HepG2 (cell line): ENCODE results near the gene ABHD2. TPM values are rescaled to one million over a fixed set of nuclear protein-coding genes. Genes with fewer than 3 reads are reported as not detected.

ENCODE experiments used
- ATAC-seq: fragments of 200-7000 bp; cut with Tn5 transposase; 3 replicates; pipeline ENCODE4 v1.9.1; 2020; ENCODE audit warnings: mild to moderate bottlenecking, moderate library complexity
- BruUV-seq: library from RNA; stranded (reverse); fragments of 400-500 nt; replicated peaks from 2 replicates; lab custom pipeline; 2021; lab: Mats Ljungman, UMichigan
- CTCF ChIA-PET: fragments of 300-600 bp; formaldehyde crosslinking; extraction: SDS; loops from one replicate; lab custom pipeline; 2021; ENCODE audit warnings: low total read pairs, inconsistent platforms, low intra/inter-chr PET ratio; lab: Yijun Ruan, JAX
- POLR2A ChIA-PET: fragments of 350-600 bp; sonication (Branson Sonifier 250); formaldehyde crosslinking; loops from one replicate; lab custom pipeline; 2020; ENCODE audit warnings: antibody characterized with exemption, inconsistent platforms; lab: Yijun Ruan, JAX
- DNase-seq: peaks from one replicate; pipeline ENCODE4 v3.0.0-alpha.2; 2015; ENCODE audit warnings: low spot score
- FAIRE-seq: peaks from 3 replicates; lab custom pipeline; 2011; peaks lifted over from hg19 to GRCh38; lab: Jason Lieb, UNC
- H2AFZ ChIP-seq: one replicate; pipeline ENCODE4 v1.6.1; 2011; ENCODE audit warnings: low read length, inconsistent platforms
- H3K27ac ChIP-seq: fragments of 300-600 bp; 3 replicates; pipeline ENCODE4 v1.8.0; 2011; ENCODE audit warnings: mixed run types, mild to moderate bottlenecking, mixed read lengths, low read length, inconsistent platforms; ENCODE audit not compliant: insufficient read depth; ENCODE audit errors: extremely low read length
- H3K27me3 ChIP-seq, 2 experiments: fragments of 200-600 bp in 1 of 2; 2 replicates in 1 of 2; 3 replicates in 1 of 2; pipeline versions ENCODE4 v1.6.0 to v1.8.0; 2011; ENCODE audit warnings: low read length in 2 of 2, mild to moderate bottlenecking in 2 of 2, moderate library complexity in 2 of 2, inconsistent platforms in 1 of 2; ENCODE audit not compliant: insufficient read depth in 2 of 2, control insufficient read depth in 1 of 2
- H3K36me3 ChIP-seq, 2 experiments: fragments of 200-600 bp in 1 of 2; replicated peaks in 1 of 2; 2 replicates in 1 of 2; 3 replicates in 1 of 2; pipeline versions ENCODE4 v1.5.1 to v1.8.0; 2011; ENCODE audit warnings: low read length in 2 of 2, inconsistent platforms in 1 of 2; ENCODE audit not compliant: insufficient read depth in 2 of 2, control insufficient read depth in 1 of 2
- H3K4me1 ChIP-seq: 2 replicates; pipeline ENCODE4 v1.5.1; 2012; ENCODE audit warnings: low read length, inconsistent platforms; ENCODE audit not compliant: insufficient read depth
- H3K4me2 ChIP-seq: 2 replicates; pipeline ENCODE4 v1.6.0; 2011; ENCODE audit warnings: low read depth, low read length, inconsistent platforms
- H3K4me3 ChIP-seq, 3 experiments: fragments of 200-600 bp in 1 of 3; sonication (generic), shearing (Covaris generic) in 1 of 3; replicated peaks in 1 of 3; 2 replicates each; pipeline ENCODE4 v1.5.1; 2011 to 2016; ENCODE audit warnings: low read length in 3 of 3, inconsistent platforms in 2 of 3, low read depth in 2 of 3, mild to moderate bottlenecking in 2 of 3, control low read depth in 1 of 3, mixed read lengths in 1 of 3; ENCODE audit not compliant: insufficient read depth in 1 of 3
- H3K79me2 ChIP-seq: one replicate; pipeline ENCODE4 v1.6.1; 2011; ENCODE audit warnings: low read length, inconsistent platforms; ENCODE audit not compliant: insufficient read depth
- H3K9ac ChIP-seq: 2 replicates; pipeline ENCODE4 v1.6.0; 2011; ENCODE audit warnings: mild to moderate bottlenecking, low read depth, low read length, inconsistent platforms; ENCODE audit not compliant: insufficient read depth
- H3K9me3 ChIP-seq: 2 replicates; pipeline ENCODE4 v1.5.1; 2012; ENCODE audit warnings: mild to moderate bottlenecking, low read length
- H4K20me1 ChIP-seq: 2 replicates; pipeline ENCODE4 v1.6.0; 2011; ENCODE audit warnings: inconsistent platforms, mild to moderate bottlenecking, low read length, moderate library complexity; ENCODE audit not compliant: insufficient read depth
- ATF7 ChIP-seq, 2 experiments: fragments of 450-650 bp in 1 of 2; sonication (generic) in 1 of 2; formaldehyde crosslinking in 1 of 2; IDR thresholded peaks; 2 replicates each; pipeline versions ENCODE4 v1.4.0 to v1.6.1; 2016 to 2020; ENCODE audit warnings: antibody characterized with exemption in 1 of 2, mild to moderate bottlenecking in 1 of 2, missing genetic modification reagents in 1 of 2
- ETS1 ChIP-seq: sonication (generic); formaldehyde crosslinking; IDR thresholded peaks from 2 replicates; pipeline ENCODE4 v1.4.0; 2020; ENCODE audit warnings: missing genetic modification reagents
- GRHL1 ChIP-seq: sonication (generic); formaldehyde crosslinking; conservative IDR thresholded peaks from 2 replicates; pipeline ENCODE4 v1.8.0; 2022; ENCODE audit warnings: missing genetic modification reagents
- RFX1 ChIP-seq: fragments of 450-650 bp; IDR thresholded peaks from 2 replicates; pipeline ENCODE4 v1.6.1; 2017
- RFX3 ChIP-seq: IDR thresholded peaks from 2 replicates; pipeline ENCODE4 v1.6.1; 2016; ENCODE audit warnings: missing biosample characterization, missing genetic modification reagents
- RFXANK ChIP-seq: IDR thresholded peaks from 2 replicates; pipeline ENCODE4 v1.6.1; 2016
- SNAPC5 ChIP-seq: sonication (generic); formaldehyde crosslinking; IDR thresholded peaks from 2 replicates; pipeline ENCODE4 v1.8.1; 2023; ENCODE audit warnings: mild to moderate bottlenecking, missing genetic modification reagents, borderline replicate concordance
- TEAD3 ChIP-seq: optimal IDR thresholded peaks from 2 replicates; pipeline ENCODE3; 2016; ENCODE audit warnings: borderline replicate concordance
- U2AF2 ChIP-seq: fragments of 200-400 bp; formaldehyde crosslinking; IDR thresholded peaks from 2 replicates; pipeline ENCODE4 v1.6.1; 2017; ENCODE audit warnings: low read depth, mild to moderate bottlenecking, low read length
- XRCC5 ChIP-seq: fragments of 200-400 bp; formaldehyde crosslinking; optimal IDR thresholded peaks from 2 replicates; pipeline ENCODE3; 2017; ENCODE audit warnings: mild to moderate bottlenecking, low read length
- ZNF225 ChIP-seq: sonication (generic); formaldehyde crosslinking; IDR thresholded peaks from 2 replicates; pipeline ENCODE4 v1.4.0; 2020; ENCODE audit warnings: mild to moderate bottlenecking, missing genetic modification reagents
- ZNF672 ChIP-seq: sonication (generic); formaldehyde crosslinking; IDR thresholded peaks from 2 replicates; pipeline ENCODE4 v1.8.1; 2022; ENCODE audit warnings: missing genetic modification reagents
- WGBS: methylation state at CpG from one replicate; pipeline ENCODE4 v1.1.6; 2017; ENCODE audit warnings: low lambda C conversion rate; 5-methylcytosine and 5-hydroxymethylcytosine counted together
- in situ Hi-C: cut with HindIII; loops from 2 replicates; pipeline ENCODE4 v1.10.0; 2017; ENCODE audit warnings: low pct_unique_long_range_greater_than_20kb; ENCODE audit not compliant: extremely low pct_ligation_motif_present
- intact Hi-C: fragments of 100-400 bp; cut with micrococcal nuclease; formaldehyde crosslinking; loops from one replicate; pipeline ENCODE4 v1.10.0; 2022; ENCODE audit not compliant: unreplicated experiment
- polyA plus RNA-seq, 8 experiments: library from polyadenylated mRNA; depleted of rRNA in 3 of 8; stranded (reverse) in 7 of 8; unstranded in 1 of 8; fragments of >200 nt; fragmentation: Illumina TruSeq in 4 of 8; extraction: Trizol in 4 of 8; gene quantifications; 2 replicates each; pipeline versions ENCODE4 v1.2.1 to v1.2.3, GENCODE V29; 2011 to 2016; ENCODE audit warnings: low read depth in 4 of 8, missing spikeins in 1 of 8, mixed read lengths in 1 of 8; ENCODE audit not compliant: insufficient read depth in 1 of 8
- total RNA-seq, 5 experiments: library from RNA; depleted of rRNA; stranded (reverse); fragments of >200 nt; fragmentation: Illumina TruSeq; extraction: Trizol; gene quantifications; 2 replicates each; pipeline ENCODE4 v1.2.3, GENCODE V29; 2016; ENCODE audit warnings: low read depth in 1 of 5

The ABHD2 gene
- total and polyA plus RNA-seq, 2 of the 13 experiments (the other 11 are each of a cell fraction or from before 2014, with no cell fraction given), result 14.8 to 22.4 TPM

GRCh38 chr15:89114990-89115389 lies 26.7 kb downstream of the ABHD2 start:
- Histone ChIP-seq H3K9ac (no peak overlapping the region), H3K27me3 (no peaks in the 10 kb centered on the region), H2AFZ (no peak overlapping the region), H3K36me3 (peaks cover 3 to 31% of the 10 kb centered on the region in 2 experiments)
- no peak for TF ChIP-seq ETS1
- TF ChIP-seq XRCC5, result no peak
- TF ChIP-seq GRHL1 (CRISPR knock-in tag), result no peak
- TF ChIP-seq RFX3 (CRISPR knock-in tag), result peak; percentile 78
- TF ChIP-seq SNAPC5 (CRISPR knock-in tag), result no peak
- TF ChIP-seq RFX1, result peak; percentile 56
- no peak for TF ChIP-seq RFXANK
- peak; percentile 23 for TF ChIP-seq TEAD3
- TF ChIP-seq ATF7 (IDR thresholded peaks at IDR 0.05), result no peak
- TF ChIP-seq ATF7 (CRISPR knock-in tag; IDR thresholded peaks at IDR 0.05), result no peak
- TF ChIP-seq ZNF225 (CRISPR knock-in tag), result no peak
- TF ChIP-seq ZNF672 (CRISPR knock-in tag), result no peak
- no peak for TF ChIP-seq U2AF2
- TF ChIP-seq, all 625 proteins: peak for 3
- H3K4me2 ChIP-seq, result no peak overlapping the region
- no TSS peak for BruUV-seq
- peaks cover 5% of the 10 kb centered on the region for H3K79me2 ChIP-seq
- intact Hi-C loops (no loop called here), in situ Hi-C loops (no loop called here)
- WGBS, result 84% methylated on average over 3 of the region's 3 CpGs
- H4K20me1 ChIP-seq, result no peaks in the 10 kb centered on the region
- no peak for DNase-seq
- H3K27ac ChIP-seq, result peak overlapping the region; percentile 56
- peaks cover 84% of the 10 kb centered on the region for H3K4me1 ChIP-seq
- ATAC-seq, result no peak
- no peaks in the 10 kb centered on the region for H3K9me3 ChIP-seq
- no peak overlapping the region for H3K4me3 ChIP-seq
- ChIA-PET CTCF (no interaction called here), POLR2A (interaction anchor here (1.1 to 2.0 kb wide), 3 partner anchors 18 to 27 kb away, joined by 3 to 7 read pairs (median 6); partner anchors contain the start of gene ABHD2)
- peak; percentile 34 for FAIRE-seq
